Measurements from ENCODE around the gene EML3.

Gene EML3

GRCh38 chr11:62601372-62602140, 11.0 kb downstream of the EML3 start, which contains the start of gene MTA2:
MTA2 (minus strand) TSS chr11:62601865; CDS start chr11:62601450, 415 bp downstream.
- DNase-seq (ENCODE audit: extremely low read depth, low read depth): peak; percentile 94
- no peak; the same call in 1 of the 2 replicates for TF ChIP-seq CTCF (IDR thresholded peaks at IDR 0.05; ENCODE audit: low read depth, low read length)

GRCh38 chr11:62601122-62601371, 11.5 kb downstream of the EML3 start:
- no peak for DNase-seq (ENCODE audit: extremely low read depth, low read depth)
- no peak for TF ChIP-seq CTCF (IDR thresholded peaks at IDR 0.05; ENCODE audit: low read depth, low read length)

- DNase-seq (ENCODE audit: extremely low read depth, low read depth): no peak
- TF ChIP-seq CTCF (IDR thresholded peaks at IDR 0.05; ENCODE audit: low read depth, low read length): no peak
These were observed 12.0 kb downstream of the EML3 start for GRCh38 chr11:62600367-62601121.

GRCh38 chr11:62599901-62600300, 12.7 kb downstream of the EML3 start:
- no peak for DNase-seq (ENCODE audit: extremely low read depth, low read depth)
- TF ChIP-seq CTCF (IDR thresholded peaks at IDR 0.05; ENCODE audit: low read depth, low read length): no peak

- peak; percentile 97 for DNase-seq (ENCODE audit: extremely low read depth, low read depth)
- TF ChIP-seq CTCF (IDR thresholded peaks at IDR 0.05; ENCODE audit: low read depth, low read length): no peak
These were observed 13.4 kb downstream of the EML3 start for GRCh38 chr11:62599069-62599696.

- no peak for DNase-seq (ENCODE audit: extremely low read depth, low read depth)
- TF ChIP-seq CTCF (IDR thresholded peaks at IDR 0.05; ENCODE audit: low read depth, low read length): no peak
These were observed 17.5 kb downstream of the EML3 start for GRCh38 chr11:62595124-62595523.
